T-helper 1 cell treated with Interleukin-12 subunit alpha and Interleukin-12 subunit beta and Interleukin-4 antibody, amounts not matched to agents 30 μg/mL and 1 μg/mL, for 36 hours (primary cell): ENCODE results near the gene MRNIP.
"Not testable (repeated sequence)": the region's sequence is repeated elsewhere in the genome, so short reads cannot be mapped to it uniquely, and the experiment has no call there.

Experiments
- H3K27ac Mint-ChIP-seq: one replicate; pipeline ENCODE4 v1.8.0; 2021; ENCODE audit warnings: mild to moderate bottlenecking, mixed read lengths
- H3K27me3 Mint-ChIP-seq: one replicate; pipeline ENCODE4 v1.8.0; 2021; ENCODE audit warnings: low read depth, mixed read lengths
- H3K36me3 Mint-ChIP-seq: one replicate; pipeline ENCODE4 v1.8.0; 2021; ENCODE audit warnings: low read depth, mixed read lengths
- H3K4me1 Mint-ChIP-seq: one replicate; pipeline ENCODE4 v1.8.0; 2021; ENCODE audit warnings: low read depth, mixed read lengths
- H3K4me3 Mint-ChIP-seq: one replicate; pipeline ENCODE4 v1.8.0; 2021; ENCODE audit warnings: mild to moderate bottlenecking, moderate library complexity, mixed read lengths
- H3K9me3 Mint-ChIP-seq: one replicate; pipeline ENCODE4 v1.8.0; 2021; ENCODE audit warnings: mixed read lengths

The MRNIP gene

DNA sequence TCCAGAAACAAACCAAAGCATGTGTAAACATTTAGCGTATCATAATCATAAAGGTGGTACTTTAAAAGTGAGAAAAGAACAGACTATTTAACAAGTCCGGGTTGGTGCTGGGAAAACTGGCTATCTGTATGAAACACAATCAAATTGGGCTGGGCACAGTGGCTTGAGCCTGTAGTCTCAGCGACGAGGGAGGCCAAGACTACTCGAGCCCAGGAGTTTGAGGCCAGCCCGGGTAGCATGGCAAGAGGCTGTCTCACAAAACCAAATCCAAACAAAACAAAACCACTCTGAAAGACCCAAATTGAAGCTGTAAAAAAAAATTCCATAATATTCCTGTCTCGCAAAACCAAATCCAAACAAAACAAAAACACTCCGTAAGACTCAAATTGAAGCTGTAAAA is 4.3 kb downstream of the MRNIP start:
- H3K4me1 Mint-ChIP-seq: peaks cover 6% of the 10 kb centered on the region
- H3K27me3 Mint-ChIP-seq: no peaks in the 10 kb centered on the region
- no peak overlapping the region for H3K4me3 Mint-ChIP-seq
- H3K36me3 Mint-ChIP-seq: peaks cover 3% of the 10 kb centered on the region
- no peaks in the 10 kb centered on the region for H3K9me3 Mint-ChIP-seq
- H3K27ac Mint-ChIP-seq: no peak overlapping the region

DNA sequence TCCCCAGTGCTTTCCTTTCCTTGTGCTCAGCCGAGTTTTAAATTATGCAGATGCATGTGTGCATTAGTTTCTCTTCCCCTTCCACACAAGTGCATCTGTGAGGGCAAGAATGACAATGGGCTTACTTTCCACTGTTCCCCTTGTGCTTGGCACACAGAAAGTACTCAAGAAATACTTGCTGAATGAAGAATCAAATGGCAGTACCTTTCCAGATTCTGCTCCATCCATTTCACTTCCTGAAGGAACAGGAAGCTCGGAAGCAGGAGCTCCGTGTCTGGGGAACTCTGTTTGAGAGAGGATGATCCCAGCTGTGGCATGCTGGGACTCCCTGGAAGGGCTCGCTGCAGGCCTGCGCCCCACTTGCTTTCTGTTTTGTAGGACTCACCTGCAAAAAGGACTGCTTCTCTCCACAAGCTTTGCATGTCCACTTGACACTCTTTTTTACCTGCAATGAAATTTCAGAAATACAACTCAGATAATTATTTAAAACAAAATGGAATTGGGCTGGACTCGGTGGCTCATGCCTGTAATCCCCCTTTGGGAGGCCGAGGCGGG is 5.5 kb downstream of the MRNIP start:
- Mint-ChIP-seq H3K9me3 (no peaks in the 10 kb centered on the region), H3K4me3 (no peak overlapping the region), H3K4me1 (peaks cover 6% of the 10 kb centered on the region), H3K27ac (no peak overlapping the region), H3K27me3 (no peaks in the 10 kb centered on the region), H3K36me3 (peaks cover 3% of the 10 kb centered on the region)

GRCh38 chr5:179841621-179842020 is 17.0 kb downstream of the MRNIP start:
- Mint-ChIP-seq H3K9me3 (peaks cover 5% of the 10 kb centered on the region), H3K36me3 (peaks cover 17% of the 10 kb centered on the region), H3K27me3 (no peaks in the 10 kb centered on the region), H3K4me3 (no peak overlapping the region), H3K4me1 (peaks cover 6% of the 10 kb centered on the region), H3K27ac (no peak overlapping the region)

DNA sequence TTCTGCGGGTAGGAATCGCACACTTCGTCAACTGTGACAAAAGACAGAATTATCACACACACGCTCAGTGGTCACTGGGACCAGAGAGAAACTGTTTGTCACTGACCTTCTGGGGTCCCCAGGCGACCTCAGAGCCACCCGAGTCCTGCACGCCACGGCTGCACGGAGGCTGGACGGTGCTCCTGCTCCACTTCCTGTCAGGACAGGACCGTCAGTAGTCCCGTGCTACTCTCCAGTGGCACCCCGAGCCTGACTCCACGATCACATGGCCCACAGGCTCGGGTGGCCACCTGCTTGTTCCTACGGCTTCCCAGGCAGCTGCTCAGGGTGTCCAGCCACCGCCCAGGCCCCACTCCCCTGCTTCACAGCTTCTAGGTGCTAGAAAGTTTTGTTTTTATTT is 17.9 kb downstream of the MRNIP start:
- H3K27me3 Mint-ChIP-seq: no peaks in the 10 kb centered on the region
- H3K36me3 Mint-ChIP-seq: peaks cover 23% of the 10 kb centered on the region
- no peak overlapping the region for H3K4me3 Mint-ChIP-seq
- H3K27ac Mint-ChIP-seq: no peak overlapping the region
- peaks cover 5% of the 10 kb centered on the region for H3K9me3 Mint-ChIP-seq
- peaks cover 13% of the 10 kb centered on the region for H3K4me1 Mint-ChIP-seq

DNA sequence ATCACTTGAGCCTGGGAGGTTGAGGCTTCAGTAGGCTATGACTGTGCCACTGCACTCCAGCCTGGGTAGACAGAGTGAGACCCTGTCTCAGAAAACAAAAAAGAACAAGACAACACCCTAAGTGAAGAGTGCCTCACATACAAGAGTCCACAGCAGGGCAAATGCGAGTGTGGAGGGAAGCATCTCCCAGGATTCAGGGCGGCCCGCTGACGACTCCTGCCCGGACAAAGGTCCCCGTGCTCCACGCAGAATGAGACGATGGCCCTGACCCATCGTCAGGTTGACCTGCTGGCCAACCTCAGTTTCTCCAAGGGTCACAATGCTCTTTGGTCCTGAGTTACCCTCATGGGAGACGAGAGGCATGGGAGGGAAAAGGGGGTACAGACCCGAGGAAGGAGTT is 18.3 kb downstream of the MRNIP start:
- peaks cover 5% of the 10 kb centered on the region for H3K9me3 Mint-ChIP-seq

GRCh38 chr5:179839328-179840256 is 19.0 kb downstream of the MRNIP start:
- H3K4me1 Mint-ChIP-seq: peaks cover 16% of the 10 kb centered on the region
- H3K9me3 Mint-ChIP-seq: no peaks in the 10 kb centered on the region
- no peaks in the 10 kb centered on the region for H3K27me3 Mint-ChIP-seq
- peaks cover 22% of the 10 kb centered on the region for H3K36me3 Mint-ChIP-seq
- H3K4me3 Mint-ChIP-seq: no peak overlapping the region
- no peak overlapping the region for H3K27ac Mint-ChIP-seq

More for the DNA sequence above, 18.3 kb downstream of the MRNIP start:
- H3K4me3 Mint-ChIP-seq: no peak overlapping the region
- no peak overlapping the region for H3K27ac Mint-ChIP-seq
- peaks cover 26% of the 10 kb centered on the region for H3K36me3 Mint-ChIP-seq
- no peaks in the 10 kb centered on the region for H3K27me3 Mint-ChIP-seq
- peaks cover 15% of the 10 kb centered on the region for H3K4me1 Mint-ChIP-seq

DNA sequence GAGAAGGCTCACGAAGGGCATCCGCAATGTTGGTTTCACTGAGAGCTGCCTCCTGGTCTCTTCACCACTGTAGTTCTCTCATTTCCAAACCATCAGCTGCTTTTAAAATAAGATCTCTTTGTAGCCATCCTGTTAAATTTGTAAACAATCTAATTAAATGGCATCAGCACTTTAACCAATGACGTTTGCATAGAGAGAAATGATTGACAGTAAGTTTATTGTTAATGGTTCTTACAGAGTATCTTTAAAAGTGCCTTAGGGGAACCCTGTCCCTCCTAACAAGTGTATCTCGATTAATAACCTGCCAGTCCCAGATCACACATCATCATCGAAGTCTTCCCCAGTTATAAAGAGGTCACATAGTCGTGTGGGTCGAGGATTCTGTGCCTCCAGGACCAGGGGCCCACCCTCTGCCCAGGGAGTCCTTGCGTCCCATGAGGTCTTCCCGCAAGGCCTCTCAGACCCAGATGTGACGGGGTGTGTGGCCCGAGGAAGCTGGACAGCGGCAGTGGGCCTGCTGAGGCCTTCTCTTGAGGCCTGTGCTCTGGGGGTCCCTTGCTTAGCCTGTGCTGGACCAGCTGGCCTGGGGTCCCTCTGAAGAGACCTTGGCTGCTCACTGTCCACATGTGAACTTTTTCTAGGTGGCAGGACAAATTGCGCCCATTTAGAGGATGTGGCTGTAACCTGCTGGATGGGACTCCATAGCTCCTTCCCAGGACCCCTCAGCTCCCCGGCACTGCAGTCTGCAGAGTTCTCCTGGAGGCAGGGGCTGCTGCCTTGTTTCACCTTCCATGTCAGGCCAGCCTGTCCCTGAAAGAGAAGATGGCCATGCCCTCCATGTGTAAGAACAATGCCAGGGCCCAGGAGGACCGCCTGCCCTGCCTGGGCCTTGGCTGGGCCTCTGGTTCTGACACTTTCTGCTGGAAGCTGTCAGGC is 21.3 kb downstream of the MRNIP start:
- peak overlapping the region; percentile 88 for H3K27ac Mint-ChIP-seq
- H3K36me3 Mint-ChIP-seq: peaks cover 31% of the 10 kb centered on the region
- peak overlapping the region; percentile 57 for H3K4me3 Mint-ChIP-seq
- no peaks in the 10 kb centered on the region for H3K27me3 Mint-ChIP-seq
- H3K4me1 Mint-ChIP-seq: peaks cover 16% of the 10 kb centered on the region
- no peaks in the 10 kb centered on the region for H3K9me3 Mint-ChIP-seq

- H3K9me3 Mint-ChIP-seq: no peaks in the 10 kb centered on the region
- H3K27ac Mint-ChIP-seq: peak overlapping the region; percentile 88
Measured at GRCh38 chr5:179836225-179837019, 22.2 kb downstream of the MRNIP start.

GRCh38 chr5:179834871-179835270 is 23.7 kb downstream of the MRNIP start:
- H3K4me3 Mint-ChIP-seq, H3K9me3 Mint-ChIP-seq, H3K27me3 Mint-ChIP-seq, H3K27ac Mint-ChIP-seq: not testable (repeated sequence)
- Mint-ChIP-seq H3K4me1 (peaks cover 16% of the 10 kb centered on the region), H3K36me3 (peaks cover 45% of the 10 kb centered on the region)

More at GRCh38 chr5:179836225-179837019, 22.2 kb downstream of the MRNIP start:
- H3K4me1 Mint-ChIP-seq: peaks cover 16% of the 10 kb centered on the region
- peaks cover 35% of the 10 kb centered on the region for H3K36me3 Mint-ChIP-seq
- peak overlapping the region; percentile 57 for H3K4me3 Mint-ChIP-seq
- H3K27me3 Mint-ChIP-seq: no peaks in the 10 kb centered on the region

GRCh38 chr5:179834120-179834519 is 24.5 kb downstream of the MRNIP start:
- H3K36me3 Mint-ChIP-seq: peaks cover 49% of the 10 kb centered on the region
- H3K9me3 Mint-ChIP-seq: no peaks in the 10 kb centered on the region
- H3K27ac Mint-ChIP-seq: no peak overlapping the region
- H3K4me3 Mint-ChIP-seq: no peak overlapping the region
- no peaks in the 10 kb centered on the region for H3K27me3 Mint-ChIP-seq
- H3K4me1 Mint-ChIP-seq: peaks cover 16% of the 10 kb centered on the region

DNA sequence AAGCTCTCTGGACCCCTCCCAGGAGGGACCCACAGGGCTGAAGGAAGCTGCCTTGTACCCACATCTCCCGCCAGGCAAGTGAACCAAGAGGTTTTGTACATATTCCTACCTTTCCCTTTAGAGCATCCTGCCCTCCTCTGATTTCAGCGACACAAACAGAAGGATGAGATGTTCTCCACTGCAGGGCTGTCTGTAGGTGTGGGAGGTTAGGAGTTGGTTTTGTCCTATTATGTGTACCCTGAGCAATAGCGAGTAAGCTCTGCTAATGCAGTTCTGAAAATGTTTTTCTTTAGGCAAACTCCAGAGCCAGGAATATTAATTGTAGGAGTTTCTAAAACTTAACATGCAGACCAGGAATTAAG is 24.9 kb downstream of the MRNIP start:
- H3K36me3 Mint-ChIP-seq: peaks cover 53% of the 10 kb centered on the region
- no peak overlapping the region for H3K4me3 Mint-ChIP-seq
- H3K27ac Mint-ChIP-seq: no peak overlapping the region
- peaks cover 17% of the 10 kb centered on the region for H3K4me1 Mint-ChIP-seq
- no peaks in the 10 kb centered on the region for H3K9me3 Mint-ChIP-seq
- no peaks in the 10 kb centered on the region for H3K27me3 Mint-ChIP-seq

- H3K27me3 Mint-ChIP-seq: no peaks in the 10 kb centered on the region
- H3K9me3 Mint-ChIP-seq: no peaks in the 10 kb centered on the region
- no peak overlapping the region for H3K4me3 Mint-ChIP-seq
- no peak overlapping the region for H3K27ac Mint-ChIP-seq
- H3K4me1 Mint-ChIP-seq: peaks cover 20% of the 10 kb centered on the region
- peaks cover 55% of the 10 kb centered on the region for H3K36me3 Mint-ChIP-seq
Measured at GRCh38 chr5:179833056-179833708, 25.4 kb downstream of the MRNIP start.

DNA sequence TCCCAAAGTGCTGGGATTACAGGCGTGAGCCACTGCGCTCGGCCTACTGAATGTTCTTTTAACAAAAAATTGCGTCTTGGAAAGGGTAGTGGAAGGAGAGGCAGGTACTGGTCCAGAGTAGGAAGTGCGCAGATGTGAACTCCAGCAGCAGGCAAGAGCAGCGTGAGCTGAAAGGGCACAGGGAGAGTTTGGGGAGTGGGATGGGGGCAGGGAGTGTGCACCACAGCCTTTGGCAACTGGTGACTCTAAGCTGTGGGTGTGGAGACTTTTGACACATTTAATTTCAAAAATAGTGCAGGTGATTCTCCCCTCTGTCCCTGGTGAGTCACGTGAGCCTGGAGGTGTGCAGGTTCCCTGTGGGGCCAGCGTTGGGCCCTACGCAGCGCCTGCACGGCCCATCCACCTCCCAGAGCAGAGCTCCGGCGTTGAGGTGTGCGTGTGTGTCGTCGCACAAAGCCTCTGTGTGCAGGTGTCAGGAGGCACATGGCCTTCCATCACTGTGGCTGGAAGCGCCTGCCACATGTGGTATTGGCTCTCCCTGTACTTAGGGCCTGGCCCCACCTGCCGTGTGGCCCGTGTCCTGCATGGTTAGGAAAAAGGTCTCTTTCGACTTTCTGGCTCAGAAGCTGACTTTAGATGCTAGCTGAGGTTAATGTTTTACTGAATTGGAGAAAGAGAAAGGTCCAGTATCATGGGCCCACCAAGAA is 26.4 kb downstream of the MRNIP start:
- Mint-ChIP-seq H3K4me3 (no peak overlapping the region), H3K9me3 (no peaks in the 10 kb centered on the region), H3K27me3 (no peaks in the 10 kb centered on the region), H3K4me1 (peaks cover 27% of the 10 kb centered on the region), H3K36me3 (peaks cover 57% of the 10 kb centered on the region), H3K27ac (no peak overlapping the region)
